GM10248 (cell line): ENCODE measurements around the gene SH3TC1.

Experiments
- CTCF ChIA-PET: fragments of 300-600 bp; sonication (Branson Sonifier 250); formaldehyde crosslinking; extraction: SDS; loops from one replicate; lab custom pipeline; 2021; ENCODE audit warnings: antibody characterized with exemption; lab: Yijun Ruan, JAX
- POLR2A ChIA-PET: fragments of 350-650 bp; sonication (Branson Sonifier 250); formaldehyde crosslinking; extraction: SDS; loops from one replicate; lab custom pipeline; 2020; ENCODE audit warnings: antibody characterized with exemption; lab: Yijun Ruan, JAX
- DNase-seq: peaks from one replicate; pipeline ENCODE4 v3.0.0; 2012; ENCODE audit errors: extremely low spot score
- TF ChIP-seq, protein P1 (sequence below): IDR thresholded peaks from 2 replicates; pipeline ENCODE4 v1.5.1; 2012; ENCODE audit warnings: mild to moderate bottlenecking, low read depth; ENCODE audit errors: extremely low read depth, missing control alignments, control extremely low read depth

SH3TC1 gene

DNA sequence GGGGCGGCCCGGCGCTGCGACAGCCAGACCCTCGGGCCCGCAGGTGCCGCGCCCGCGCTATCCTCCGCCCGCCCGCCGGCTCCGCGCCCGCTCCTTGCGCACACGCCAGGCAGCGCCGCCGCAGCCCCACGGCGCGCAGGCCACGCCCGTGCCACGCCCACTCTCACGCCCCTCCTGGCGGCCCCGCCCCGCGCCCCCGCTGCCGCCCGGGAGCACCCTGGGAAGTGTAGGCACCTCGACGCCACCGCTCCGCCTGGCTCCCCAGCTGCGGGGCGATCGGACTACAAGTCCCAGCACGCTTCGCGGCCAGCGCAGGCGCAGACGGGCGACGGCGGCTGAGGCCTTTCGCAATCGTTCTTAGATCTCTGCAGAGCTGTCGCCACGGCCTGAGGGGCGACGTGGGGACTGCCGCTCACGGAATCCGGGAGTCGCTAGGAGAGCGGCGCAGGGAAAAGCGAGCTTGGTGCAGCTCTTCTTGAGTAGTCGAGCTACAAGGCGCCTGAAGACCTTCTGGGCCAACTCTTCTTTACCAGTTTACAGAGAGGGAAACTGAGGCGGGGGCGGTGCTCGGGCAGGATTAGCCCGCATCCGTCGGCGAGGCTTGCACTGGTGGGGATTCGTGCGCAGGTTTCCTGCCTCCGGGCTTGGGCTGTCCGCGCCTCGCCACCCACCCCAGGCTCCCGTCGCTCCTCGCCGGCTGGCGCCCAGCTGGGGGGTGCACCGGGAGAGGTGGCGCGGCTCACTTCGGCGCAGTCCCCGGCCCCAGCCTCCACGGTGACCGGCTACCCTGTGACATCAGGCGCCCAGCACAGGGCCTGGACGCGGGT lies 40.2 kb upstream of the SH3TC1 start, which contains the start of gene ABLIM2:
Gene ABLIM2, minus strand, starts transcription at position 104 of the 827 bp plus-strand sequence. CDS start 124 bp downstream, outside the sequence.
- TF ChIP-seq, protein P1, sequence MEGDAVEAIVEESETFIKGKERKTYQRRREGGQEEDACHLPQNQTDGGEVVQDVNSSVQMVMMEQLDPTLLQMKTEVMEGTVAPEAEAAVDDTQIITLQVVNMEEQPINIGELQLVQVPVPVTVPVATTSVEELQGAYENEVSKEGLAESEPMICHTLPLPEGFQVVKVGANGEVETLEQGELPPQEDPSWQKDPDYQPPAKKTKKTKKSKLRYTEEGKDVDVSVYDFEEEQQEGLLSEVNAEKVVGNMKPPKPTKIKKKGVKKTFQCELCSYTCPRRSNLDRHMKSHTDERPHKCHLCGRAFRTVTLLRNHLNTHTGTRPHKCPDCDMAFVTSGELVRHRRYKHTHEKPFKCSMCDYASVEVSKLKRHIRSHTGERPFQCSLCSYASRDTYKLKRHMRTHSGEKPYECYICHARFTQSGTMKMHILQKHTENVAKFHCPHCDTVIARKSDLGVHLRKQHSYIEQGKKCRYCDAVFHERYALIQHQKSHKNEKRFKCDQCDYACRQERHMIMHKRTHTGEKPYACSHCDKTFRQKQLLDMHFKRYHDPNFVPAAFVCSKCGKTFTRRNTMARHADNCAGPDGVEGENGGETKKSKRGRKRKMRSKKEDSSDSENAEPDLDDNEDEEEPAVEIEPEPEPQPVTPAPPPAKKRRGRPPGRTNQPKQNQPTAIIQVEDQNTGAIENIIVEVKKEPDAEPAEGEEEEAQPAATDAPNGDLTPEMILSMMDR, result no peak
- ChIA-PET CTCF (interaction anchor here (1.1 to 2.6 kb wide), 6 partner anchors 9 to 310 kb away, joined by 3 to 12 read pairs (median 4); no protein-coding TSS in a partner anchor), POLR2A (no interaction called here)
- DNase-seq, result peak; percentile 100

DNA sequence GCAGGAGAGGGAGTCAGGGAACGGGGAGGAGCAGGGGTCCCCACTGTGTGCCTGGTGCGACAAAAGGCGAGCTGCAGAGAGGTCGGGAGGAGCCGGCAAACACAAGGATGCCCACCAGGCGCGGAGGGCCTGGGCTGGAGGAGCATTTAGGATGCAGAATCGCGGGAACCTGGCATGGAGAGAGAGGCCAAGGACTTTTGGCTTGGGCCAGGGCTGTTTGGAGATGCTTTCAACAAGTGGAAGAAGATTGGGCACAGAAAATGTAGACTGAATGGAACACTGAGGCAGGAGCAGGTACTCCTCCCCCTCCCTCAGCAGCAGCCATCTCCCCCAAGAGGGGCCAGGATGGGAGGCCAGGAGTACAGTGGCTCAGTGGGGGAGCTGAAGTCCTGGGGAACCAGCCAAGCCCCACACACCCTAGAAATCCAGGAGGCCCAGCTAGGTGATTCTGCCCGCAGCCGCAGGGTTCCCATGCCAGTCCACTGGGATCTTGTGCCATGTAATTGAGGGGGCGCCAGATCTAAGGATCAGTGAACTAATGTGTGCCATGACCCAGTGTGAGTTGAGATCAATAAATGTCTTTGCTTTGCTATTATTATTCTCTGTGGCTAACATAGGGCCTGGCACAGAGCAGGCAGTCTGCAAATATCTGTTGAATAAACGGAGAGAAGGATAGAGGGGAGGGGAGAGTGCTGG lies 39.4 kb upstream of the SH3TC1 start:
- TF ChIP-seq, protein P1, result no peak
- CTCF ChIA-PET, result interaction anchor here (1.1 to 2.6 kb wide), 5 partner anchors 8 to 309 kb away, joined by 3 to 12 read pairs (median 4); no protein-coding TSS in a partner anchor
- DNase-seq, result no peak
- POLR2A ChIA-PET, result no interaction called here

- TF ChIP-seq, protein P1, result no peak
- no peak for DNase-seq
- CTCF ChIA-PET, result interaction anchor here (1.2 to 2.6 kb wide), 3 partner anchors 14 to 243 kb away, joined by 3 to 12 read pairs (median 5); no protein-coding TSS in a partner anchor
- POLR2A ChIA-PET, result no interaction called here
These were observed 38.9 kb upstream of the SH3TC1 start for GRCh38 chr4:8160233-8160560.

- POLR2A ChIA-PET, result no interaction called here
- CTCF ChIA-PET, result interaction anchor here (2.0 to 2.6 kb wide), 2 partner anchors 16 to 243 kb away, joined by 5 to 12 read pairs; no protein-coding TSS in a partner anchor
- TF ChIP-seq, protein P1, result no peak
- DNase-seq, result no peak
These were observed 38.5 kb upstream of the SH3TC1 start for GRCh38 chr4:8160572-8160971.

GRCh38 chr4:8162625-8163024 lies 36.5 kb upstream of the SH3TC1 start:
- ChIA-PET POLR2A (no interaction called here), CTCF (interaction anchor here (1.7 to 2.6 kb wide), 2 partner anchors 10 to 13 kb away, joined by 6 to 8 read pairs; no protein-coding TSS in a partner anchor)
- no peak for DNase-seq
- TF ChIP-seq, protein P1, result no peak

- no peak for DNase-seq
- TF ChIP-seq, protein P1, result no peak
- POLR2A ChIA-PET, result no interaction called here
- CTCF ChIA-PET, result interaction anchor here (1.7 to 2.6 kb wide), 2 partner anchors 10 to 12 kb away, joined by 6 to 8 read pairs; no protein-coding TSS in a partner anchor
These were observed 36.1 kb upstream of the SH3TC1 start for GRCh38 chr4:8163026-8163425.
